NCI-H187 treated with DMSO at 0.1 percent for 48 hours (cell line): ENCODE data around the gene CBL.

ENCODE experiments used
- DNase-seq: peaks from one replicate; lab custom pipeline; 2025; lab: John Stamatoyannopoulos, UW

The CBL gene

DNA sequence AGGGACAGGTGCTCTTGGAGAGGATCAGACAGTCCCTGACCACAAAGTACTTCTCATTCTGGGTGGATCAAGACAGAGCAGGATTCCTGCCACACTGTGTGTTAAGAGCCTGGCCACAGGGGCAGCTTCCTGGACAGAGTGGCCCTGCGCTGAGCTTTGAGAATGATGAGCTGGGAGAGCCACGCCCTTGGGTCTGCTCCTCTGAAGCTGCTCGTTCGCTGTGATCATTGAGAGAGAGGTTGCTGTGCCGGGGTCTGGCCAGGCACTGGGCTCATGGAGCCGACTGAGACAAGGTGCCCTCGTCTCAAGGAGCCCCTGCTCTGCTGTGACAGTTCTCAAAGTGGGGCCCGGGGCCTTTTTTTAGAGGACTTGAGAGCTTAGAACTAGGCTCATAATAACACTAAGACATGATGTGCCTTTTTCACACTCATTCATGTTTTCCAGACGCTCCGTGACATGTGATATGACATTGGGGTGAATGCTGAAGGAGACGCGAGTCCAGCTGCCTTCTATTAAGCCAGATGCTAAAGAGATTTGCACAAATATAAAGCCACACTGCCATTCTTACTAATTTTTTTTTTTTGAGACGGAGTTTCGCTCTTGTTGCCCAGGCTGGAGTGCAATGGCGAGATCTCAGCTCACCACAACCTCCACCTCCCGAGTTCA lies 141.9 kb downstream of the CBL start:
- no peak for DNase-seq

DNA sequence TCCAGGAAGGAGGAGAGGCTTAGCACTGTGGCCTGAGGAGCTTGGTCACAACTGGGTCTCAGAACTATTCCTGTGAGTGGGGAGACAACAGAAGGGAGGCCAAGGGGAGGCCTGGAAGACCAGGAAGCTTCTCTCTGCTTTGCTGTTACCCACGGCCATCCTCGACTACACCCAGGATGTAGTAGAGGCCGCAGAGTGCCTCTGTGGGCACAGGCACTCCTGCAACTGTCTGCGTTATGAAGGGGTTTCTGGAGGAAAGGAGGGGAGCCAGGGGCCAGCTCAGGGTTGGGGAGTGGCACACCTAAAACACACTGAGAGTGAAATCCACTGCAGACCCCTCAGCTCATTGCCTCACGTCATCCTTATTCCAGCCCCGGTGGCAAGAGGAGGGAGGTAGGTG lies 144.2 kb downstream of the CBL start:
- no peak for DNase-seq

- no peak for DNase-seq
Measured at GRCh38 chr11:119351232-119351631, 145.1 kb downstream of the CBL start.

DNA sequence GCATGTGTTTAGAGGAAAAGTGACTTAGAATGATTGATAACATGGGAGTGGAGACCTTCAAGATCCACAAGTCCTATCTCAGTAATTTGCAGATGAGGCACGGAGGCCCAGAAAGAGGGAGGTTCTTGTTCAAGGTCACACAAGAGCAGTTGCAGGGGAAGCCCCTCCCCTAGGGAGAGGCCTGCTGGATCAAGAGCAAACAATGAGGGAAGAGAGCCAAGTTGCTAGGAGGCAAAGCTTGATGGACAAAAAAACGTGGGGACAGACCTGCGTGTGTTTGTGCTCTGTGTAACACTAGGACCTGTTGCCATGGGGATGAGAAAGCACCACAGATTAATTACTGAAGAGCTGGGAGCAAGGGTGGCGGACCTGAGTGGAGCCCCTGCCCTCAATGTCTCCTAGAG lies 146.7 kb downstream of the CBL start:
- peak; percentile 36 for DNase-seq

DNA sequence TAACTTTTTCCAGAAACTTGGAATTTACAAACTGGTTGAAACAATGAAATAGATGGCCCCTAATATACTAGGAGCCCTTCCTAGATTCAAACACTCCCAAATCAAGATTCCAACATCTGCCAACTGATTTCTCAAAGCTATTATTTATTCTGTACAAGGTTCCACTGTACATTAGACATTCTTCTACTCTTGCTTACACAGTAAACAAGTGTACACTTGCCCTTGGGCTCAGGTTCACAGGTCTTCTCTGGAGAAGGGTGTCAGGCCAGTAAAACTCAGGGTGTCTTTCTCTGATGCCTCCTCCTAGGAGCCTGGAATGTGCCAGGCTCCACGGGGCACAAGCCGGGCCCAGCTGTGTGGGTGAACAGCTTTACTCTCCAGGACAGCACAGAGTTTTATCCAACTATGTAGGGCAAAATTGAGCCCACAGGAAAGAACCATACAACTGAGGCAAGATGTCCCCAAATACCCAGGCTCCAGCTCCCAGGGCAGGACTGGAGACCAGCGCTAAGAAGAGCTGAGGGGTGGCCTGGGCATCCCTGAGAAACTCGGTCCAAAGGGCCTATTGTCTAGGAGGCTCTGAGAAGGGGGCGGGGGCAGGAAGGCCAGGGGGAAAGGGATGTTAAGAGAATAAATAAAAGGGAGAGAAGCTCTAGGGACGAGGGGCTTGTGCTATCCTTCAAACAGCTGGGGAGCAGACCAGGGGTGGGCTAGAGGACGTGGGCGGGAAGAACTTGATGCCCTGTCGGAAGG lies 149.1 kb downstream of the CBL start:
- DNase-seq = no peak

GRCh38 chr11:119356349-119357031 lies 150.4 kb downstream of the CBL start:
- no peak for DNase-seq

- DNase-seq = no peak
Measured at GRCh38 chr11:119357074-119357473, 150.9 kb downstream of the CBL start.
